ENCODE data around the gene ADGRE2.

ADGRE2 gene

DNA sequence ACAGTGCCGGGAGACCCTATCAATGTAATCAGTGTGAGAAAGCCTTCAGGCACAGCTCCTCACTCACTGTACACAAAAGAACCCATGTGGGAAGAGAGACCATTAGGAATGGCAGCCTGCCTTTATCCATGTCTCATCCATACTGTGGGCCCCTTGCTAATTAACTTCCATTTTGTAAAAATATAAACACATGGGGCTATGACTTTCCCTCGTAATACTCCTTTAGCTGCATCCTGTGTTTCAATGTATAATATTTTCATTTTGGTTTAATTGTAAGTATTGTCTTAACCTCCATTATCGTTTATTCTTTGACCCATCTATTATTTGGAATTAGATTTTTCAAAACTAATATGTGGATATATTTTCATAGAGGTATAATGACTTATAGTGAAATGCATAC is 59.2 kb downstream of the ADGRE2 start:
- H3K9ac ChIP-seq (ENCODE audit: low read length): no peak overlapping the region
- no peak overlapping the region for H3K27ac ChIP-seq (ENCODE audit: low read depth, low read length, poor library complexity, severe bottlenecking)
- no peak overlapping the region for H3K4me2 ChIP-seq (ENCODE audit: low read length)
- H2AFZ ChIP-seq (ENCODE audit: low read length): no peak overlapping the region
- H3K9me3 ChIP-seq (ENCODE audit: low read length): peaks cover 43% of the 10 kb centered on the region
- H3K9me2 ChIP-seq (ENCODE audit: low read depth, low read length): no peaks in the 10 kb centered on the region
- H3F3A ChIP-seq (ENCODE audit: insufficient read depth, low read length): no peaks in the 10 kb centered on the region
- no peaks in the 10 kb centered on the region for H4K20me1 ChIP-seq (ENCODE audit: insufficient read depth, low read length)
- H3K79me2 ChIP-seq (ENCODE audit: insufficient read depth, low read length): no peaks in the 10 kb centered on the region
- H3K36me3 ChIP-seq (ENCODE audit: insufficient read depth, low read length): peaks cover 36% of the 10 kb centered on the region
- no peaks in the 10 kb centered on the region for H3K4me1 ChIP-seq (ENCODE audit: insufficient read depth, low read length, severe bottlenecking)
- H3K4me3 ChIP-seq (ENCODE audit: low read depth, low read length, poor library complexity, severe bottlenecking): no peak overlapping the region
- TF ChIP-seq, protein P1, sequence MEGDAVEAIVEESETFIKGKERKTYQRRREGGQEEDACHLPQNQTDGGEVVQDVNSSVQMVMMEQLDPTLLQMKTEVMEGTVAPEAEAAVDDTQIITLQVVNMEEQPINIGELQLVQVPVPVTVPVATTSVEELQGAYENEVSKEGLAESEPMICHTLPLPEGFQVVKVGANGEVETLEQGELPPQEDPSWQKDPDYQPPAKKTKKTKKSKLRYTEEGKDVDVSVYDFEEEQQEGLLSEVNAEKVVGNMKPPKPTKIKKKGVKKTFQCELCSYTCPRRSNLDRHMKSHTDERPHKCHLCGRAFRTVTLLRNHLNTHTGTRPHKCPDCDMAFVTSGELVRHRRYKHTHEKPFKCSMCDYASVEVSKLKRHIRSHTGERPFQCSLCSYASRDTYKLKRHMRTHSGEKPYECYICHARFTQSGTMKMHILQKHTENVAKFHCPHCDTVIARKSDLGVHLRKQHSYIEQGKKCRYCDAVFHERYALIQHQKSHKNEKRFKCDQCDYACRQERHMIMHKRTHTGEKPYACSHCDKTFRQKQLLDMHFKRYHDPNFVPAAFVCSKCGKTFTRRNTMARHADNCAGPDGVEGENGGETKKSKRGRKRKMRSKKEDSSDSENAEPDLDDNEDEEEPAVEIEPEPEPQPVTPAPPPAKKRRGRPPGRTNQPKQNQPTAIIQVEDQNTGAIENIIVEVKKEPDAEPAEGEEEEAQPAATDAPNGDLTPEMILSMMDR (IDR thresholded peaks at IDR 0.05; ENCODE audit: low read length): no peak
- no peak for TF ChIP-seq EZH2 (IDR thresholded peaks at IDR 0.05; ENCODE audit: borderline replicate concordance, low read length)
- no peaks in the 10 kb centered on the region for H3K27me3 ChIP-seq (ENCODE audit: insufficient read depth, low read length)

DNA sequence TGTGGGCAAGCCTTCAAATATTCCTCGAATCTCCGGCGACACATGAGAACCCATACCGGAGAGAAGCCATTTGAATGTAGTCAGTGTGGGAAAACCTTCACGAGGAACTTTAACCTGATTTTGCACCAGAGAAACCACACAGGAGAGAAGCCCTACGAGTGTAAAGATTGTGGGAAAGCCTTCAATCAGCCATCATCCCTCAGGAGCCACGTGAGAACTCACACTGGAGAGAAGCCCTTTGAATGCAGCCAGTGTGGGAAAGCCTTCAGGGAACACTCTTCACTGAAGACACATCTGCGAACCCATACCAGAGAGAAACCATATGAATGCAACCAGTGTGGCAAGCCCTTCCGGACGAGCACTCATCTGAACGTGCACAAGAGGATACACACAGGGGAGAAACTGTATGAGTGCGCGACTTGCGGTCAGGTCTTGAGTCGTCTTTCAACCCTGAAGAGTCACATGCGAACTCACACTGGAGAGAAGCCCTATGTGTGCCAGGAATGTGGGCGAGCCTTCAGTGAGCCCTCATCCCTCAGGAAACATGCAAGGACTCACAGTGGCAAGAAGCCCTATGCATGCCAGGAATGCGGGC is 59.7 kb downstream of the ADGRE2 start:
- no peaks in the 10 kb centered on the region for H3K27me3 ChIP-seq (ENCODE audit: insufficient read depth, low read length)
- no peaks in the 10 kb centered on the region for H3K79me2 ChIP-seq (ENCODE audit: insufficient read depth, low read length)
- H4K20me1 ChIP-seq (ENCODE audit: insufficient read depth, low read length): no peaks in the 10 kb centered on the region
- H3K36me3 ChIP-seq (ENCODE audit: insufficient read depth, low read length): peaks cover 36% of the 10 kb centered on the region
- TF ChIP-seq EZH2 (IDR thresholded peaks at IDR 0.05; ENCODE audit: borderline replicate concordance, low read length): no peak
- H3K9me2 ChIP-seq (ENCODE audit: low read depth, low read length): no peaks in the 10 kb centered on the region
- no peaks in the 10 kb centered on the region for H3F3A ChIP-seq (ENCODE audit: insufficient read depth, low read length)
- no peak overlapping the region for H3K4me3 ChIP-seq (ENCODE audit: low read depth, low read length, poor library complexity, severe bottlenecking)
- H3K27ac ChIP-seq (ENCODE audit: low read depth, low read length, poor library complexity, severe bottlenecking): no peak overlapping the region
- H3K9ac ChIP-seq (ENCODE audit: low read length): no peak overlapping the region
- no peak overlapping the region for H2AFZ ChIP-seq (ENCODE audit: low read length)
- peaks cover 43% of the 10 kb centered on the region for H3K9me3 ChIP-seq (ENCODE audit: low read length)
- no peaks in the 10 kb centered on the region for H3K4me1 ChIP-seq (ENCODE audit: insufficient read depth, low read length, severe bottlenecking)
- H3K4me2 ChIP-seq (ENCODE audit: low read length): no peak overlapping the region

DNA sequence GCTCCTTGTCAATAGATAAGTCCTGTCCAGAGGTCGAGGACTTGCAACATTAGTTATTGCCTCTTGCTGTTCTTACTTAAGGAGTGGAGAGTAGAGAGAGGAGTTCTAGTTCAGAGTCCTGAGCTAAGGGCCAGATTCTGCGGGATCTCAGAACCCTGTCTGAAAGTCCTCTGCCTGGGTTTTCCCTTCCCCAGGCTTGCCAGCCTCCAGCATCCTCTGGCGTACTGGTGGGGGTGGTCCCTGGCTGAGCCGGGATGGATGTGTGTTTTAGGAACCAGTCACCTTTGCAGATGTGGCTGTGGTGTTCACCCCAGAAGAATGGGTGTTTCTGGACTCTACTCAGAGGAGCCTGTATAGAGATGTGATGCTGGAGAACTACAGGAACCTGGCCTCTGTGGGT is 62.5 kb downstream of the ADGRE2 start:
- no peaks in the 10 kb centered on the region for H4K20me1 ChIP-seq (ENCODE audit: insufficient read depth, low read length)
- H3K9me2 ChIP-seq (ENCODE audit: low read depth, low read length): no peaks in the 10 kb centered on the region
- H3K4me2 ChIP-seq (ENCODE audit: low read length): no peak overlapping the region
- no peaks in the 10 kb centered on the region for H3K27me3 ChIP-seq (ENCODE audit: insufficient read depth, low read length)
- no peaks in the 10 kb centered on the region for H3K79me2 ChIP-seq (ENCODE audit: insufficient read depth, low read length)
- H3K27ac ChIP-seq (ENCODE audit: low read depth, low read length, poor library complexity, severe bottlenecking): no peak overlapping the region
- H3K4me3 ChIP-seq (ENCODE audit: low read depth, low read length, poor library complexity, severe bottlenecking): no peak overlapping the region
- H2AFZ ChIP-seq (ENCODE audit: low read length): no peak overlapping the region
- H3F3A ChIP-seq (ENCODE audit: insufficient read depth, low read length): no peaks in the 10 kb centered on the region
- peaks cover 36% of the 10 kb centered on the region for H3K36me3 ChIP-seq (ENCODE audit: insufficient read depth, low read length)
- no peak overlapping the region for H3K9ac ChIP-seq (ENCODE audit: low read length)
- no peaks in the 10 kb centered on the region for H3K4me1 ChIP-seq (ENCODE audit: insufficient read depth, low read length, severe bottlenecking)
- TF ChIP-seq, protein P1 (IDR thresholded peaks at IDR 0.05; ENCODE audit: low read length): no peak
- TF ChIP-seq EZH2 (IDR thresholded peaks at IDR 0.05; ENCODE audit: borderline replicate concordance, low read length): no peak
- H3K9me3 ChIP-seq (ENCODE audit: low read length): peaks cover 38% of the 10 kb centered on the region

DNA sequence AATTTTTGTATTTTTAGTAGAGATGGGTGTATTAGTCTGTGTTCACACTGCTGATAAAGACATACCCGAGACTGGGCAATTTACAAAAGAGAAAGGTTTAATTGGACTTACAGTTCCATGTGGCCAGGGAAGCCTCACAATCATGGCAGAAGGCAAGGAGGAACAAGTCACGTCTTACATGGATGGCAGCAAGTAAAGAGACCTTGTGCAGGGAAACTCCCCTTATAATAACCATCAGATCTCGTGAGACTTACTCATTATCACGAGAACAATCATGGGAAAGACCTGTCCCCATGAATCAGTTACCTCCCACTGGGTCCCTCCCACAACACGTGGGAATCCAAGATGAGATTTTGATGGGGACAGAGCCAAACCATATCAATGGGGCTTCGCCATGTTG is 73.9 kb downstream of the ADGRE2 start:
- no peak for TF ChIP-seq EZH2 (IDR thresholded peaks at IDR 0.05; ENCODE audit: borderline replicate concordance, low read length)
- TF ChIP-seq, protein P1 (IDR thresholded peaks at IDR 0.05; ENCODE audit: low read length): no peak
- H3K36me3 ChIP-seq (ENCODE audit: insufficient read depth, low read length): peaks cover 74% of the 10 kb centered on the region

More for the DNA sequence above, 73.9 kb downstream of the ADGRE2 start:
- H2AFZ ChIP-seq (ENCODE audit: low read length): no peak overlapping the region
- H3K9me2 ChIP-seq (ENCODE audit: low read depth, low read length): no peaks in the 10 kb centered on the region
- H3K27ac ChIP-seq (ENCODE audit: low read depth, low read length, poor library complexity, severe bottlenecking): no peak overlapping the region
- no peaks in the 10 kb centered on the region for H4K20me1 ChIP-seq (ENCODE audit: insufficient read depth, low read length)
- H3K4me1 ChIP-seq (ENCODE audit: insufficient read depth, low read length, severe bottlenecking): no peaks in the 10 kb centered on the region
- H3K9me3 ChIP-seq (ENCODE audit: low read length): peaks cover 5% of the 10 kb centered on the region; the same call in 1 of the 2 replicates
- H3K79me2 ChIP-seq (ENCODE audit: insufficient read depth, low read length): no peaks in the 10 kb centered on the region
- no peak overlapping the region for H3K4me2 ChIP-seq (ENCODE audit: low read length)
- H3K4me3 ChIP-seq (ENCODE audit: low read depth, low read length, poor library complexity, severe bottlenecking): no peak overlapping the region
- no peak overlapping the region for H3K9ac ChIP-seq (ENCODE audit: low read length)
- H3K27me3 ChIP-seq (ENCODE audit: insufficient read depth, low read length): no peaks in the 10 kb centered on the region
- H3F3A ChIP-seq (ENCODE audit: insufficient read depth, low read length): no peaks in the 10 kb centered on the region

All from OCI-LY1 (cell line).